ENCODE data around the gene DIRAS1.
A peak's percentile ranks its signal among the peaks of the same experiment; 100 is the strongest.
"Not testable (repeated sequence)": the region's sequence is repeated elsewhere in the genome, so short reads cannot be mapped to it uniquely, and the experiment has no call there.

Gene DIRAS1

GRCh38 chr19:2713170-2713569 lies 8.0 kb downstream of the DIRAS1 start:
- peaks cover 21% of the 10 kb centered on the region for H3K36me3 Mint-ChIP-seq
- H3K4me3 Mint-ChIP-seq, H3K9me3 Mint-ChIP-seq, H3K27me3 Mint-ChIP-seq, ATAC-seq: not testable (repeated sequence)
- peaks cover 58% of the 10 kb centered on the region for H3K4me1 Mint-ChIP-seq
- H3K27ac Mint-ChIP-seq: peak overlapping the region; percentile 82

- H3K27me3 Mint-ChIP-seq: no peaks in the 10 kb centered on the region
- H3K9me3 Mint-ChIP-seq: peaks cover 8% of the 10 kb centered on the region
- no peak for ATAC-seq
- peaks cover 20% of the 10 kb centered on the region for H3K36me3 Mint-ChIP-seq
- peak overlapping the region; percentile 82 for H3K27ac Mint-ChIP-seq
- peaks cover 55% of the 10 kb centered on the region for H3K4me1 Mint-ChIP-seq
- no peak overlapping the region for H3K4me3 Mint-ChIP-seq
Observed at GRCh38 chr19:2711875-2712205, 9.3 kb downstream of the DIRAS1 start.

- peaks cover 50% of the 10 kb centered on the region for H3K4me1 Mint-ChIP-seq
- peaks cover 15% of the 10 kb centered on the region for H3K36me3 Mint-ChIP-seq
- peak overlapping the region; percentile 68 for H3K4me3 Mint-ChIP-seq
- peaks cover 10% of the 10 kb centered on the region for H3K9me3 Mint-ChIP-seq
- no peaks in the 10 kb centered on the region for H3K27me3 Mint-ChIP-seq
- ATAC-seq: peak; percentile 67
- H3K27ac Mint-ChIP-seq: peak overlapping the region; percentile 82
Observed at GRCh38 chr19:2711172-2711874, 9.8 kb downstream of the DIRAS1 start.

- Mint-ChIP-seq H3K4me1 (peaks cover 34% of the 10 kb centered on the region), H3K27ac (peak overlapping the region; percentile 4), H3K9me3 (peaks cover 2% of the 10 kb centered on the region), H3K27me3 (no peaks in the 10 kb centered on the region), H3K36me3 (peaks cover 7% of the 10 kb centered on the region), H3K4me3 (no peak overlapping the region)
- ATAC-seq: no peak
Observed at GRCh38 chr19:2706251-2706650, 14.9 kb downstream of the DIRAS1 start.

- Mint-ChIP-seq H3K4me3 (no peak overlapping the region), H3K27ac (no peak overlapping the region), H3K27me3 (no peaks in the 10 kb centered on the region), H3K9me3 (peaks cover 2% of the 10 kb centered on the region), H3K4me1 (peaks cover 41% of the 10 kb centered on the region), H3K36me3 (peaks cover 17% of the 10 kb centered on the region)
- no peak for ATAC-seq
Observed at GRCh38 chr19:2703691-2704216, 17.4 kb downstream of the DIRAS1 start.

GRCh38 chr19:2703077-2703437 lies 18.1 kb downstream of the DIRAS1 start:
- no peak for ATAC-seq
- Mint-ChIP-seq H3K27ac (peak overlapping the region; percentile 90), H3K9me3 (peaks cover 2% of the 10 kb centered on the region), H3K36me3 (peaks cover 17% of the 10 kb centered on the region), H3K4me1 (peaks cover 48% of the 10 kb centered on the region), H3K27me3 (no peaks in the 10 kb centered on the region), H3K4me3 (peak overlapping the region; percentile 58)

- H3K36me3 Mint-ChIP-seq: peaks cover 17% of the 10 kb centered on the region
- H3K27ac Mint-ChIP-seq: peak within 1 kb of the TSS; percentile 90
- H3K4me1 Mint-ChIP-seq: peaks cover 49% of the 10 kb centered on the region
- H3K9me3 Mint-ChIP-seq: peaks cover 2% of the 10 kb centered on the region
- peak; percentile 97 for ATAC-seq
- H3K27me3 Mint-ChIP-seq: no peaks in the 10 kb centered on the region
- peak within 1 kb of the TSS; percentile 82 for H3K4me3 Mint-ChIP-seq
Observed at GRCh38 chr19:2702170-2703076, 18.7 kb downstream of the DIRAS1 start, which contains the start of gene GNG7. TSS of gene GNG7 (minus strand) at chr19:2702694. CDS start at chr19:2520688, 182,006 bp downstream.

GRCh38 chr19:2701361-2702169 lies 19.6 kb downstream of the DIRAS1 start:
- peaks cover 56% of the 10 kb centered on the region for H3K4me1 Mint-ChIP-seq
- H3K4me3 Mint-ChIP-seq: peak overlapping the region; percentile 82
- ATAC-seq: no peak
- no peaks in the 10 kb centered on the region for H3K27me3 Mint-ChIP-seq
- H3K9me3 Mint-ChIP-seq: peaks cover 2% of the 10 kb centered on the region
- peak overlapping the region; percentile 90 for H3K27ac Mint-ChIP-seq
- peaks cover 18% of the 10 kb centered on the region for H3K36me3 Mint-ChIP-seq

- Mint-ChIP-seq H3K4me1 (peaks cover 64% of the 10 kb centered on the region), H3K36me3 (peaks cover 25% of the 10 kb centered on the region), H3K9me3 (no peaks in the 10 kb centered on the region), H3K27ac (peak overlapping the region; percentile 90), H3K27me3 (no peaks in the 10 kb centered on the region), H3K4me3 (peak overlapping the region; percentile 82)
- no peak for ATAC-seq
Observed at GRCh38 chr19:2700660-2701360, 20.4 kb downstream of the DIRAS1 start.

- Mint-ChIP-seq H3K36me3 (peaks cover 25% of the 10 kb centered on the region), H3K27me3 (no peaks in the 10 kb centered on the region), H3K4me3 (peak overlapping the region; percentile 75), H3K4me1 (peaks cover 75% of the 10 kb centered on the region), H3K27ac (peak overlapping the region; percentile 90), H3K9me3 (no peaks in the 10 kb centered on the region)
- no peak for ATAC-seq
Observed at GRCh38 chr19:2699413-2700140, 21.6 kb downstream of the DIRAS1 start.

GRCh38 chr19:2694196-2694595 lies 27.0 kb downstream of the DIRAS1 start:
- H3K27ac Mint-ChIP-seq: peak overlapping the region; percentile 90
- H3K9me3 Mint-ChIP-seq: no peaks in the 10 kb centered on the region
- ATAC-seq: peak; percentile 49
- peak overlapping the region; percentile 63 for H3K4me3 Mint-ChIP-seq
- H3K27me3 Mint-ChIP-seq: no peaks in the 10 kb centered on the region
- peaks cover 13% of the 10 kb centered on the region for H3K36me3 Mint-ChIP-seq
- peaks cover 57% of the 10 kb centered on the region for H3K4me1 Mint-ChIP-seq

GRCh38 chr19:2693492-2694160 lies 27.5 kb downstream of the DIRAS1 start:
- no peaks in the 10 kb centered on the region for H3K27me3 Mint-ChIP-seq
- peak overlapping the region; percentile 90 for H3K27ac Mint-ChIP-seq
- H3K36me3 Mint-ChIP-seq: peaks cover 13% of the 10 kb centered on the region
- ATAC-seq: no peak
- no peaks in the 10 kb centered on the region for H3K9me3 Mint-ChIP-seq
- peaks cover 52% of the 10 kb centered on the region for H3K4me1 Mint-ChIP-seq
- peak overlapping the region; percentile 63 for H3K4me3 Mint-ChIP-seq

GRCh38 chr19:2691951-2692350 lies 29.2 kb downstream of the DIRAS1 start:
- Mint-ChIP-seq H3K36me3 (peaks cover 19% of the 10 kb centered on the region), H3K4me1 (peaks cover 50% of the 10 kb centered on the region), H3K27ac (no peak overlapping the region), H3K27me3 (no peaks in the 10 kb centered on the region), H3K4me3 (no peak overlapping the region), H3K9me3 (no peaks in the 10 kb centered on the region)
- no peak for ATAC-seq
